Left colon (tissue), 2 donors: ENCODE results near the gene PRM2. TPM values are rescaled to one million over a fixed set of nuclear protein-coding genes. Genes with fewer than 3 reads are reported as not detected.
A peak's percentile ranks its signal among the peaks of the same experiment; 100 is the strongest.

Experiments used
- ATAC-seq: fragments of 200-7000 bp; cut with Tn5 transposase; one replicate; pipeline ENCODE4 v1.9.1; 2020; ENCODE audit warnings: mild to moderate bottlenecking, moderate library complexity
- DNase-seq, 2 donors: peaks; one replicate each; pipeline ENCODE4 v3.0.0-alpha.2; 2020
- intact Hi-C, 2 donors: fragments of 100-400 bp; cut with DNase I in 1 of 2; cut with micrococcal nuclease in 1 of 2; formaldehyde crosslinking; loops; one replicate each; pipeline versions ENCODE4 v1.11.2 to v1.14.0; 2022; cut with DNase I, micrococcal nuclease
- total RNA-seq, 2 donors: library from RNA; stranded (reverse); fragmentation: NEBNext Ultra II Directional; extraction: Animal tissue kit (Norgen Biotek cat#: 25700); gene quantifications; one replicate each; pipeline ENCODE4 v1.2.1, GENCODE V29; 2021
- donor health status: DM: no; HTN: no; CAD: no.
- donor health status: DM: yes; HTN: yes; CAD: no.

Gene PRM2
- total RNA-seq, 2 donors from 2014 or later: not detected

GRCh38 chr16:11253995-11254912, 22.0 kb downstream of the PRM2 start:
- intact Hi-C loops: loop anchor here in 1 of 2 donors (10.0 kb wide), 1 partner anchor 279 kb away; no protein-coding TSS in a partner anchor
- ATAC-seq (no peak), DNase-seq (no peak)

- DNase-seq (no peak), ATAC-seq (no peak)
- intact Hi-C loops: loop anchor here in 1 of 2 donors (10.0 kb wide), 1 partner anchor 279 kb away; no protein-coding TSS in a partner anchor
Measured at GRCh38 chr16:11253009-11253994, 23.0 kb downstream of the PRM2 start.

DNA sequence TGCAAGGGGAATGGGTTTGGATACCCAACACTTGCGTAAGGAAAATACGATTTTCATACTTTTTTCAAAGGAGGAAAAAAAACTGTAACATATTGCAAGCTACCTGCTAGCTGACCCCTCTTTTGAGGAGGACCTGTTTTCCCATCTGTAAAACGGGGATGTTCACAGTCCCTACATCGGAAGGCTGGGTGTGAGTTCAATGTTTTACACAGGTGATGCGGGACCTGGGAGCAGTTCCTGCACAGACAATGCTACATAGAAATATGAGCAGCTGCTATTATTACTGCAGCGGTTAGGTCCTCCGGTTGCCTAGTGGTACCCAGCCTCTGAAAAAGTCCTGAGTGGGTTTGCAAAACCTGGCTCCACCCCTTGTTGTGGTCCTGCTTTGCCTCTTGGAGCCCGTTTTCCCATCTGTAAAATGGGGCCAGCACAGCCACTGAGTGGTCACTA, 23.8 kb downstream of the PRM2 start:
- intact Hi-C loops: loop anchor here in 1 of 2 donors (10.0 kb wide), 1 partner anchor 278 kb away; no protein-coding TSS in a partner anchor
- DNase-seq (no peak), ATAC-seq (no peak)

DNA sequence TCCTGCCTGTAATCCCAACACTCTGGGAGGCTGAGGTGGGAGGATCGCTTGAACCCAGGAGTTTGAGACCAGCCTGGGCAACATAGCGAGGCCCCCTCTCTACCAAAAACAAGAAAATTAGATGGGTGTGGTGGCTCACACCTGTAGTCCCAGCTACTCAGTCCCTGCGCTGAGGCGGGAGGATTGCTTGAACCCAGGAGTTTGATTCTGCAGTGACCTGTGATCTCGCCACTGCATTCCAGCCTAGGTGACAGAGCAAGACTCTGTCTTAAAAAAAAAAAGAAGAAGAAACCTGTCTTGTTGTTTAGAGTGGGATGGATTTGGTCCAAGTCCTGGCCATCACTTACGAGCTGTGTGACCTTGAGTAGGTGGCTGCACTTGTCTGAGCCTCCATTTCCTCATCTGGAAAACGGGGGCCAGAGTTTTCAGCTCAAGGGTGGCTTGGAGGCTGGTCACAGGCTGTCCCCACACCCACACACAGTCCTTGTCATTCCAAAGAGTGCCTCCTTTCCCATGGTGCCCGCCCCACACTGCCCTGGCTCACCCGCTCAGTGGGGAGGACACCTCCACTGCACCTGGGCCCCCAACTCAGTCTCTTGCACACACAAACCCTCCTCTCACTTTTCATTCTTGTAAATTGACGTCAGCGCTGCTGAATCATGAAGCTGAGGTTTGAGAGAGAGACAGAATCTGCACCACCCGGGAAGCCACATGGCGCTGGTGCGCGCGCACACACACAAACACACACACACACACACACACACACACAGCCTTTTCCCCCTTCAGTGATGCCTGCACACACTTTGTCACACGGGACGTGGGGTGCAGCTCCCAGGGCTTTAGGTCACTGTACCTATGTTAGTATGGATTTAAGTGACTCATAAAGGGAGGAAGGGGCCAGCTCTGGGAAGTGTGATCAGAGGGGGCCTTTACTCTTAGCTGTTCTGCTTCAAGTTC, 24.5 kb downstream of the PRM2 start:
- ATAC-seq (no peak), DNase-seq (no peak)
- intact Hi-C loops: loop anchor here in 1 of 2 donors (10.0 kb wide), 1 partner anchor 277 kb away; no protein-coding TSS in a partner anchor

DNA sequence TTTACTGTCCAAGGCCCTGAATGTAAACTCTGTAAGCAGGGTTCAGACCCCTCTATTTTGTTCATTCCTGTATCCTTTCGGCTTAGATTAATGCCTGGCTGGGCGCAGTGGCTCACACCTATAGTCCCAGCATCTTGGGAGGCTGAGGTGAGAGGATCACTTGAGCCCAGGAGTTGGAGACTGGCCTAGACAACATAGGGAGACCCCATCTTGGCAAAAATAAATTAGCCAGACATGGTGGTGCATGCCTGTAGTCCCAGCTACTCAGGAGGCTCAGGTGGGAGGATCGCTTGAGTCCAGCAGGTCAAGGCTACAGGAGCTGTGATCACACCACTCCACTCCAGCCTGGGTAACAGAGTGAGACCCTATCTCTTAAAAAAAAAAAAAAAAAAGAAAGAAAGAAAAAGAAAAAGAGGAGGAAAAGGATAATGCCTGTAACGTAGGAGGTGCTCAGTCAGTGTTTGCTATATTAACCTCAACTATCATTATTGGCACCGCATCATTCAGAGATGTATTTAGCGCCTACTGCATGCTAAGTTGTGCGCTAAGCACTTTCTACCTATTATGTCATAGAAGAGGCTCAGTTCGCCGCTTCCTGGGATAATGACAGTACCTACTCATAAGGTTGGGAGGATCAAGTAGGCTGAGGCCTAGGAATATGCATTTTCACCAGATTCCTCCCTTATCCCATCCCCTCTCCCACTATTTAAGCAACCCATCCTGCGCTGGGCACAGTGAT, 25.3 kb downstream of the PRM2 start:
- intact Hi-C loops: loop anchor here in 1 of 2 donors (10.0 kb wide), 1 partner anchor 276 kb away; no protein-coding TSS in a partner anchor
- DNase-seq: no peak

GRCh38 chr16:11250091-11250785, 26.0 kb downstream of the PRM2 start:
- DNase-seq (no peak), ATAC-seq (peak; percentile 40)
- intact Hi-C loops: loop anchor here in 1 of 2 donors (10.0 kb wide), 1 partner anchor 275 kb away; no protein-coding TSS in a partner anchor

More for the DNA sequence above, 25.3 kb downstream of the PRM2 start:
- no peak for ATAC-seq

DNA sequence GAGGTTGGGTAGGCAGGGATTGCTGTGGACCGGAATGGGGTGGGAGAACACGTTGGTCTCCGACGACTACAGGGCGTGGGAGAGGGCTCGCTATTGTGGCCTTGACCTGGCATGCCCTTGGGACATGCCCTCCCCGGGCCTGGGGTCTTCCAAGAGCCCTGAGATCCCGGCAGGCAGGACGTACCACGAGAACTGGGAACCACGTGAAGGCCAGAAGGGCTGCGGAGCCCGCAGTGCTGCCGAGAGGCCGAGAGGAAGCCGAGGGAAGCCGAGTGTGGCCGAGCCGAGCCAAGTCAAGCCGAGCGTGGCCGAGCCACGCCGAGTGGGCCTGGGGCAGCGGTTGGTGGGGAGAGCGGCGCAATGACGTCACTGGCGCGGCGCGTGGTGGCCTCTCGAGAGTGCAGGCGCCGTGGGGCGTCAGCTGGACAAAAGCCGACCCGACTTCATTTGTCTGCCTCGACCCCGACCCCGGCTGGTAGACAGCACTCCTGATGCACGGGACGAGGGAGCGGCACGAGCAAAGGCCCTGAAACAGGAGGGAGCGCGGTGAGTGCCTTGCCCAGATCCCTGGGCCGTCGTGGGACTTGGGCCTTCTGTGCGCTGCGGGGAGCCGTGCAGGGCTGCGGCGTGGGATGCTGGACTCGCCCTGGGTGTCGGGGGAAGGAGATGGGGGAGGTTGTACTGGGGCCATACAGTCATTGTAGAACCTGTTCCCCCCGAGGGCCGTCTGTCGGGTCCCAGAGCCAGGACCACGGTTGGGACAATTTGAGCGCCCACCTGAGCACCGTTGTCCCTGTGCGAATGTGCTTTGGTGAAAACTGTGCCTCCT, 26.8 kb downstream of the PRM2 start:
- DNase-seq: no peak
- intact Hi-C loops: loop anchor here in 1 of 2 donors (10.0 kb wide), 1 partner anchor 275 kb away; no protein-coding TSS in a partner anchor
- ATAC-seq: no peak

DNA sequence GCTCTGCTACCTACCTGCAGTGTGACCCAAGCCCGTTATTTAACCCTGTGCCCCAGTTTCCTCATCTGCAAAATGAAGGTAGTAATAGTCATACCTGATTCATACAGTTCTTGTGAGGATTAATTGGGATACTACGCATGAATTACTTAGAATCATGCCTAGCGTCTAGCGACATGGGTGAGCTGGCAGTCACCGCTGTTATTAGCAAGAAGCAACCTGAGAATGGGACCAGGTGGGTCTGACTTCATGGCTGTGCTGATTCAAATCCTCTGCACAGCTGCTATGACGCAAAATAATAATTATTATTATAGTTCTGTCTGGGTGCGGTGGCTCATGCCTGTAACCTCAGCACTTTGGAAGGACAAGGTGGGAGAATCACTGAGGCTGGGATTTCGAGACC, 28.1 kb downstream of the PRM2 start:
- no peak for DNase-seq
- no peak for ATAC-seq

GRCh38 chr16:11245988-11246387, 30.3 kb downstream of the PRM2 start:
- DNase-seq (no peak), ATAC-seq (no peak)
- intact Hi-C loops: no loop called here

More for the DNA sequence above, 28.1 kb downstream of the PRM2 start:
- intact Hi-C loops: no loop called here

- intact Hi-C loops: no loop called here
- ATAC-seq (no peak), DNase-seq (no peak)
Measured at GRCh38 chr16:11245222-11245737, 31.0 kb downstream of the PRM2 start.

DNA sequence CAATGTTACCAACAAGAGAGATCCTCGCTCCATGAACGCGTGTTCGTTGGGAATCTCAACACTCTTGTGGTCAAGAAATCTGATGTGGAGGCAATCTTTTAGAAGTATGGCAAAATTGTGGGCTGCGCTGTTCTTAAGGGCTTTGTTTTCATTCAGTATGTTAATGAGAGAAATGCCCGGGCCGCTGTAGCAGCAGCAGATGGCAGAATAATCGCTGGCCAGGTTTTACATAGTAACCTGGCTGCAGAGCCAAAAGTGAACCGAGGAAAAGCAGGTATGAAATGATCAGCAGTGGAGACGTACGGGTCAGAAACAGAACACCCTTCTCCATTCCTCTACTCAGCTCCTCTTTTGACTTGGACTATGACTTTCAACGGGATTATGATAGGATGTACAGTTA, 33.6 kb downstream of the PRM2 start:
- ATAC-seq: no peak

DNA sequence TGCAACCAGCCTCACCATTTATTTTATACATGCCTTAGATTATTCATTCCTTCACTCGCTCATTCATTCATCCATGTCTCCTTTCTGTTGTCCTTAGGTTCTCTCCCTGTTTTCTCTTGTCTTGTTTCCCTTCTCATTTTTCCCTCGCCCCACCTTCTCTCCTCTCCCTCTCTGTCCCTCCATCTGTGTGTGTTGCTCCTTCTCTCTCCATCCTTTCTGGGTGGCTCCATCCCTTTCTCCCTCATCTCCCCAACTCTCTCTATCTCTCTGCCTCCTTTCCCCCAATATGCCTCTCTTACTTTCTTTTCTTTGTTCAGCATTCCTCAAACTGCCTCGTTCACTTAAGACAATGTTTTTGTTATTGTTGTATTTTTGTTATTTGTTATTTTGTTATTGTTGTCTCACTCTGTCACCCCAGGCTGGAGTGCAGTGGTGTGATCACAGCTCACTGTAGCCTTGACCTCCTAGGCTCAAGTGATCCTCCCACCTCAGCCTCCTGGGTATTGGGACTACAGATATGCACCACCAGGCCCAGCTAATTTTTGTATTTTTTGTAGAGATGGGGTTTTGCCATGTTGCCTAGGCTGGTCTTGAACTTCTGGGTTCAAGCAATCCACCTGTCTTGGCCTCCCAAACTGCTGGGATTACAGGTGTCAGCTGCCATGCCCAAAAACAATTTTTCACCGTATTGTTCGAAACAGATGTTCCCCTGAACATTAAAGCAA, 34.6 kb downstream of the PRM2 start:
- intact Hi-C loops: no loop called here
- ATAC-seq (no peak), DNase-seq (no peak)

More for the DNA sequence above, 33.6 kb downstream of the PRM2 start:
- no peak for DNase-seq
- intact Hi-C loops: no loop called here

DNA sequence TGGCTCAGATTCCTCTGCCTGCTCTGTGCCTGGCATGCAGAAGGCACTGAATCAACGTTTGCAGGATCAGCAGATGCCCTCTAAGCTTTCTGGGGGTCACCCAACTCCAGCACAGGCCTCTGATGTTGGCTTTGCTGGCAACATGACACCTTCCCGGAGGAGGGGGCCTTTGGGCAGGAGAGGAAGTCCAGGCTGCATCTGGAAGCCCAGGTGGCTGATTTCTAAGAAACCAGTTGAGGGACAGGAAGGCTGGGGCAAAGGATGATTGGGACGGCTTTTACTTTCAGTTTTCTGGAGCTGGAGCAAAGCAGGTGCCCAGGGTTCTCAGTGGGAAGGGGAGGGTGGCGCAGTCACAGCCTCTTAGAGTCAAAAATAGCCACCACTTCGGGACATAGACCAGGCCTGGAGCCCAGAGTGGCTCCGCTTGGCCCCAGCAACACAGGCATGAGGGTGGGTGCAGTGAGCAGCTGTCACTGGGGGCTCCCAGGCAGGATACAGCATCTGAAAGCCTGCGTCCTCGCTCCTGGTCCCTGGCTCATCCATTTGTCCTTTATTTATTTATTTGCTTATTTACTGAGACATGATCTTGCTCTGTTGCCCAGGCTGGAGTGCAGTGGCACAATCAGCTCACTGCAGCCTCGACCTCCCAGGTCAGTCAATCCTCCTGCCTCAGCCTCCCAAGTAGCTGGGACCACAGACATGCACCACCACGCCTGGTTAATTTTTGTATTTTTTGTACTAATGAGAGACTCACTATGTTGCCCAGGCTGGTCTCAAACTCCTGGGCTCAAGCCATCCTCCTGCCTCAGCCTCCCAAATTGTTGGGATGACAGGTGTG, 35.4 kb downstream of the PRM2 start:
- ATAC-seq (no peak), DNase-seq (no peak)
- intact Hi-C loops: no loop called here
